Measurements from ENCODE around the gene TTLL4. TPM values are rescaled to one million over a fixed set of nuclear protein-coding genes. Genes with fewer than 3 reads are reported as not detected.

Gene TTLL4
- total and polyA plus RNA-seq, 2 experiments from 2014 or later, result 53.5 to 77.8 TPM

- Mint-ChIP-seq H3K4me3 (no peak overlapping the region), H3K27ac (no peak overlapping the region), H3K27me3 (ENCODE audit: insufficient read depth, low read depth, poor library complexity) (no peaks in the 10 kb centered on the region), H3K4me1 (peaks cover 5% of the 10 kb centered on the region; the same call in 2 of the 3 replicates), H3K36me3 (ENCODE audit: low read depth) (no peaks in the 10 kb centered on the region), H3K9me3 (no peaks in the 10 kb centered on the region)
- ATAC-seq (no peak), DNase-seq (ENCODE audit: low spot score) (no peak)
- H3F3A ChIP-seq (replicated peaks; ENCODE audit: low read depth), result no peaks in the 10 kb centered on the region
- H3K79me2 ChIP-seq (replicated peaks; ENCODE audit: insufficient read depth), result no peaks in the 10 kb centered on the region
- no peak overlapping the region for H3K4me3 ChIP-seq
- no peaks in the 10 kb centered on the region for H3K36me3 ChIP-seq (ENCODE audit: insufficient read depth)
- no peaks in the 10 kb centered on the region for H3K9me2 ChIP-seq (ENCODE audit: insufficient read depth)
- H3K4me1 ChIP-seq (ENCODE audit: insufficient read depth), result peaks cover 5% of the 10 kb centered on the region; the same call in 1 of the 2 replicates
- no peak overlapping the region for H3K4me2 ChIP-seq
- no peaks in the 10 kb centered on the region; the same call in 1 of the 2 replicates for H4K20me1 ChIP-seq (replicated peaks; ENCODE audit: insufficient read depth)
- TF ChIP-seq JUNB (IDR thresholded peaks at IDR 0.05; ENCODE audit: unreplicated experiment), result no peak
- TF ChIP-seq ZNF114 (CRISPR knock-in tag; IDR thresholded peaks at IDR 0.05), result no peak
- no peak for TF ChIP-seq REST (IDR thresholded peaks at IDR 0.05; ENCODE audit: unreplicated experiment)
- no peak for TF ChIP-seq POLR2AphosphoS5 (IDR thresholded peaks at IDR 0.05; ENCODE audit: low read depth)
- TF ChIP-seq STAT1 (IDR thresholded peaks at IDR 0.05; ENCODE audit: unreplicated experiment), result no peak
- TF ChIP-seq CTCF (conservative IDR thresholded peaks at IDR 0.05; ENCODE audit: low read depth in 2 of 2), result no peak
- no peak for TF ChIP-seq ETS1 (IDR thresholded peaks at IDR 0.05)
- TF ChIP-seq ZNF331 (CRISPR knock-in tag; IDR thresholded peaks at IDR 0.05; ENCODE audit: low read depth), result no peak
- no peaks in the 10 kb centered on the region for H3K27me3 ChIP-seq (ENCODE audit: insufficient read depth)
- H3K27ac ChIP-seq (ENCODE audit: low read depth), result no peak overlapping the region
- no peak overlapping the region for H2AFZ ChIP-seq
Observed at GRCh38 chr2:218792433-218792832, 81.8 kb downstream of the TTLL4 start.

GRCh38 chr2:218796691-218797090, 86.1 kb downstream of the TTLL4 start:
- Mint-ChIP-seq H3K27ac (no peak overlapping the region), H3K4me3 (no peak overlapping the region), H3K36me3 (ENCODE audit: low read depth) (no peaks in the 10 kb centered on the region), H3K4me1 (peaks cover 21% of the 10 kb centered on the region), H3K9me3 (no peaks in the 10 kb centered on the region), H3K27me3 (ENCODE audit: insufficient read depth, low read depth, poor library complexity) (peaks cover 5% of the 10 kb centered on the region)
- Histone ChIP-seq H3K4me1 (ENCODE audit: insufficient read depth) (peaks cover 17% of the 10 kb centered on the region), H3K27ac (ENCODE audit: low read depth) (no peak overlapping the region), H3K36me3 (ENCODE audit: insufficient read depth) (no peaks in the 10 kb centered on the region), H3K4me2 (no peak overlapping the region), H3K79me2 (replicated peaks; ENCODE audit: insufficient read depth) (no peaks in the 10 kb centered on the region), H3F3A (replicated peaks; ENCODE audit: low read depth) (no peaks in the 10 kb centered on the region), H4K20me1 (replicated peaks; ENCODE audit: insufficient read depth) (no peaks in the 10 kb centered on the region; the same call in 1 of the 2 replicates), H2AFZ (no peak overlapping the region), H3K4me3 (no peak overlapping the region), H3K27me3 (ENCODE audit: insufficient read depth) (no peaks in the 10 kb centered on the region), H3K9me2 (ENCODE audit: insufficient read depth) (no peaks in the 10 kb centered on the region)
- ATAC-seq (no peak), DNase-seq (ENCODE audit: low spot score) (no peak)
- TF ChIP-seq NANOG (IDR thresholded peaks at IDR 0.05; ENCODE audit: borderline replicate concordance) (no peak), CREB1 (CRISPR knock-in tag; IDR thresholded peaks at IDR 0.05; ENCODE audit: low read depth) (no peak), CTCF (conservative IDR thresholded peaks at IDR 0.05; ENCODE audit: low read depth in 2 of 2) (no peak), REST (IDR thresholded peaks at IDR 0.05; ENCODE audit: unreplicated experiment) (no peak), EZH2 (IDR thresholded peaks at IDR 0.05; ENCODE audit: low read depth, unreplicated experiment) (no peak), POLR2AphosphoS5 (IDR thresholded peaks at IDR 0.05; ENCODE audit: low read depth) (no peak), JUNB (IDR thresholded peaks at IDR 0.05; ENCODE audit: unreplicated experiment) (no peak), ZNF114 (CRISPR knock-in tag; IDR thresholded peaks at IDR 0.05) (no peak)

Measured in GM23338 (cell line).